Glutamatergic neuron (in vitro differentiated cells): ENCODE results near the gene ITK. TPM values are rescaled to one million over a fixed set of nuclear protein-coding genes. Genes with fewer than 3 reads are reported as not detected.

Experiments
- DNase-seq: peaks from one replicate; pipeline ENCODE4 v3.0.0; 2022
- H3K27ac Mint-ChIP-seq: one replicate; pipeline ENCODE4 v1.8.0; 2020; ENCODE audit warnings: mild to moderate bottlenecking, mixed read lengths, inconsistent platforms; ENCODE audit not compliant: unreplicated experiment
- H3K27me3 Mint-ChIP-seq: one replicate; pipeline ENCODE4 v1.8.0; 2020; ENCODE audit warnings: mild to moderate bottlenecking, moderate library complexity, mixed read lengths, inconsistent platforms; ENCODE audit not compliant: unreplicated experiment
- H3K36me3 Mint-ChIP-seq: one replicate; pipeline ENCODE4 v1.8.0; 2020; ENCODE audit warnings: mild to moderate bottlenecking, mixed read lengths, inconsistent platforms; ENCODE audit not compliant: unreplicated experiment
- H3K4me1 Mint-ChIP-seq: one replicate; pipeline ENCODE4 v1.8.0; 2020; ENCODE audit warnings: mild to moderate bottlenecking, low read depth, mixed read lengths, inconsistent platforms; ENCODE audit not compliant: unreplicated experiment
- H3K4me3 Mint-ChIP-seq: one replicate; pipeline ENCODE4 v1.8.0; 2020; ENCODE audit warnings: mild to moderate bottlenecking, mixed read lengths, inconsistent platforms; ENCODE audit not compliant: unreplicated experiment
- H3K9me3 Mint-ChIP-seq: one replicate; pipeline ENCODE4 v1.8.0; 2020; ENCODE audit warnings: mild to moderate bottlenecking, moderate library complexity, mixed read lengths, inconsistent platforms; ENCODE audit not compliant: unreplicated experiment
- total RNA-seq: library from RNA; stranded (reverse); fragmentation: NEBNext Ultra II Directional; extraction: Animal tissue kit (Norgen Biotek cat#: 25700); gene quantifications from one replicate; pipeline ENCODE4 v1.2.1, GENCODE V29; 2021; ENCODE audit not compliant: unreplicated experiment
- TF ChIP-seq, protein P1 (sequence below): fragments of 200-600 bp; sonication (generic); IDR thresholded peaks from one replicate; pipeline ENCODE4 v1.5.0; 2021; ENCODE audit not compliant: partially characterized antibody, unreplicated experiment

ITK gene
- total RNA-seq, 1 donor from 2014 or later = not detected

DNA sequence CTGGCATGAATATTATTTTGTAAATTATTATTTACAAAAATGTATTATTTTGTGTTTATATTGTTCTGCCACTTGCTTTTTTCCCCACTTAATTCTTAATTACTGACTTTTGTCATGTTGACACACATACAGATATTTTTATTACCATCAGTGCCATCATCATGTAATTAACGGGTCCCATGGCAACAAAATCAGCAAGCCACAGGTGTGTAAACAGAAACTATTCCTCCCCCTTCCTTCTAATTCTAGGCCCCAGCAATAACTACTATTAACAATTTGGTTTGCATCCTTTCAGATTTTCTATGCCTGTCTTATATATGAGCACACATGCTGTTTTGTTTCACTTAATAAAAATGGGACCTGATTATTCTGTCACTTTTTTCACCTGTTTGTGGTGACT, 114.6 kb downstream of the ITK start:
- peaks cover 3% of the 10 kb centered on the region for H3K36me3 Mint-ChIP-seq

DNA sequence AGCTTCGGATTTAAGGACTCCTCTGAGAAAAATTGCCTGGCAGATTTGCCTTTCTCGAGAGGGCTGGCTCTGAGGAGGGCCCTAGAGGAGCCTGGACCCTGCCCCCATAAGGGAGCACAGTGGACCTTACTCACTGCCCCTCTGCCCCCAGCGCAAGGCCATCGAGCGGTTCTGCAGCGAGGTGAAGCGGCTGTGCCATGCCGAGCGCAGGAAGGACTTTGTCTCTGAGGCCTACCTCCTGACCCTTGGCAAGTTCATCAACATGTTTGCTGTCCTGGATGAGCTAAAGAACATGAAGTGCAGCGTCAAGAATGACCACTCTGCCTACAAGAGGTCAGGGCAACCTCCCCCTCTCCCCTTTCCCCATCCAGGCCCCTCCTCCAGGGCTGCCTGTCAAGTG, 119.9 kb downstream of the ITK start:
- TF ChIP-seq, protein P1, sequence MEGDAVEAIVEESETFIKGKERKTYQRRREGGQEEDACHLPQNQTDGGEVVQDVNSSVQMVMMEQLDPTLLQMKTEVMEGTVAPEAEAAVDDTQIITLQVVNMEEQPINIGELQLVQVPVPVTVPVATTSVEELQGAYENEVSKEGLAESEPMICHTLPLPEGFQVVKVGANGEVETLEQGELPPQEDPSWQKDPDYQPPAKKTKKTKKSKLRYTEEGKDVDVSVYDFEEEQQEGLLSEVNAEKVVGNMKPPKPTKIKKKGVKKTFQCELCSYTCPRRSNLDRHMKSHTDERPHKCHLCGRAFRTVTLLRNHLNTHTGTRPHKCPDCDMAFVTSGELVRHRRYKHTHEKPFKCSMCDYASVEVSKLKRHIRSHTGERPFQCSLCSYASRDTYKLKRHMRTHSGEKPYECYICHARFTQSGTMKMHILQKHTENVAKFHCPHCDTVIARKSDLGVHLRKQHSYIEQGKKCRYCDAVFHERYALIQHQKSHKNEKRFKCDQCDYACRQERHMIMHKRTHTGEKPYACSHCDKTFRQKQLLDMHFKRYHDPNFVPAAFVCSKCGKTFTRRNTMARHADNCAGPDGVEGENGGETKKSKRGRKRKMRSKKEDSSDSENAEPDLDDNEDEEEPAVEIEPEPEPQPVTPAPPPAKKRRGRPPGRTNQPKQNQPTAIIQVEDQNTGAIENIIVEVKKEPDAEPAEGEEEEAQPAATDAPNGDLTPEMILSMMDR = no peak
- H3K27ac Mint-ChIP-seq = no peak overlapping the region
- H3K4me1 Mint-ChIP-seq = no peaks in the 10 kb centered on the region
- no peaks in the 10 kb centered on the region for H3K27me3 Mint-ChIP-seq
- no peak for DNase-seq
- peaks cover 1% of the 10 kb centered on the region for H3K9me3 Mint-ChIP-seq
- H3K36me3 Mint-ChIP-seq = peaks cover 3% of the 10 kb centered on the region
- H3K4me3 Mint-ChIP-seq = no peak overlapping the region

More for the DNA sequence above, 114.6 kb downstream of the ITK start:
- no peak overlapping the region for H3K4me3 Mint-ChIP-seq
- TF ChIP-seq, protein P1 = no peak
- no peak for DNase-seq
- H3K27ac Mint-ChIP-seq = no peak overlapping the region
- H3K27me3 Mint-ChIP-seq = no peaks in the 10 kb centered on the region
- H3K4me1 Mint-ChIP-seq = no peaks in the 10 kb centered on the region
- no peaks in the 10 kb centered on the region for H3K9me3 Mint-ChIP-seq

GRCh38 chr5:157301066-157301465, 120.4 kb downstream of the ITK start:
- Mint-ChIP-seq H3K4me1 (no peaks in the 10 kb centered on the region), H3K27me3 (no peaks in the 10 kb centered on the region), H3K36me3 (peaks cover 3% of the 10 kb centered on the region), H3K4me3 (no peak overlapping the region), H3K9me3 (peaks cover 1% of the 10 kb centered on the region), H3K27ac (no peak overlapping the region)
- TF ChIP-seq, protein P1 = no peak
- DNase-seq = no peak

DNA sequence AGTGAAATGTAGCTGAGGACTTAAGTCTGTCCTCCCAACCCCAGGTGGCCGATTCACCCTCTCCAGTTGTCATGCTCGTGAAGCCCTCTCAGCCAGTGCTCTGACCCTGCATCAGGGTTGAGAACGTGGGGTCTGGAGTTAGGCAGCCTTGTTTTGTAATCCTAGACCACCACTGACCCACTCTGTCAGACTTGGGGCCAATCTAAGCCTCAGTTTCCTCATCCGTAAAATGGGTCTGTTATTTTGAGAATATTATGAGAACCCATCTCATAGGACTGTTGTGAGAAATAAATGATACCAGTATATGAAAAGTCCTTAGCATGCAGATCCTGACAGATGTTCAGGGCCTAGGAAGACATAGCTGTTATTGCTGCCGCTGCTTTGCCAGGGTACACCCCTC, 122.4 kb downstream of the ITK start:
- Mint-ChIP-seq H3K27ac (no peak overlapping the region), H3K4me1 (no peaks in the 10 kb centered on the region), H3K4me3 (no peak overlapping the region), H3K9me3 (peaks cover 1% of the 10 kb centered on the region), H3K36me3 (peaks cover 3% of the 10 kb centered on the region), H3K27me3 (peaks cover 2% of the 10 kb centered on the region)
- TF ChIP-seq, protein P1 = no peak
- DNase-seq = no peak

DNA sequence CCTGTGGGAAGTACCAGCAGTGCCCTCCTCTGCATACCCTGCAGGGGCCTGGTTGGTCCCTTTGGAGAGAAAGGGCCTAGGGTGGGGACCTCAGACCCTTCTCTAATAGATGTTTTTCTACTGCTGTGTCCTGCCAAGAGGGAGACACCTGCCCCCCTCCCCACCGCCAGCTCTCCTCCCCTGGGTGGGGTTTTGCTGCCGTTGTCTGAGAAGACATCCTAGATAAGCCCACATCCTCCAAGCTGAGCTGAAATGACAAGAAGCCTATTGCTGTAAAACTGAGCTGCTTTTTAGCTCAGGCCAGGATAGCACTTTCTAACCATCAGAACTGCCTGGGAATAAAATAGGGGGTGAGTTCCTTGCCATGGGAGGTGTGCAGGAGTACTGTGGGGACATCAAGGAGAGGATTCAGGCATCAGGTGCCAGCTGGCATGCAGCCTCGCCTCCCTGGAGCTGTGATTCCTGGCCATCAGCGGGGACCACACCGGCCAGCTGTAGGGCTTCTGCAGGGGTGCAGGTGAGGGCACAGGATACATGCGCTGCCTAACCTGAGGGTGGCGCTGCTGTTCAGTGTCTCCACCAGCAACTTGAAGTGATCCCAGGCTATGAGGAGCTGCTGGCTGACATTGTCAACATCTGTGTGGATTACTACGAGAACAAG, 123.2 kb downstream of the ITK start:
- Mint-ChIP-seq H3K9me3 (peaks cover 1% of the 10 kb centered on the region), H3K27ac (no peak overlapping the region), H3K4me1 (no peaks in the 10 kb centered on the region), H3K27me3 (peaks cover 2% of the 10 kb centered on the region), H3K36me3 (peaks cover under 1% of the 10 kb centered on the region), H3K4me3 (no peak overlapping the region)
- TF ChIP-seq, protein P1 = peak; percentile 25
- DNase-seq = peak; percentile 42
